ENCODE results near the gene STYXL1.

DNA sequence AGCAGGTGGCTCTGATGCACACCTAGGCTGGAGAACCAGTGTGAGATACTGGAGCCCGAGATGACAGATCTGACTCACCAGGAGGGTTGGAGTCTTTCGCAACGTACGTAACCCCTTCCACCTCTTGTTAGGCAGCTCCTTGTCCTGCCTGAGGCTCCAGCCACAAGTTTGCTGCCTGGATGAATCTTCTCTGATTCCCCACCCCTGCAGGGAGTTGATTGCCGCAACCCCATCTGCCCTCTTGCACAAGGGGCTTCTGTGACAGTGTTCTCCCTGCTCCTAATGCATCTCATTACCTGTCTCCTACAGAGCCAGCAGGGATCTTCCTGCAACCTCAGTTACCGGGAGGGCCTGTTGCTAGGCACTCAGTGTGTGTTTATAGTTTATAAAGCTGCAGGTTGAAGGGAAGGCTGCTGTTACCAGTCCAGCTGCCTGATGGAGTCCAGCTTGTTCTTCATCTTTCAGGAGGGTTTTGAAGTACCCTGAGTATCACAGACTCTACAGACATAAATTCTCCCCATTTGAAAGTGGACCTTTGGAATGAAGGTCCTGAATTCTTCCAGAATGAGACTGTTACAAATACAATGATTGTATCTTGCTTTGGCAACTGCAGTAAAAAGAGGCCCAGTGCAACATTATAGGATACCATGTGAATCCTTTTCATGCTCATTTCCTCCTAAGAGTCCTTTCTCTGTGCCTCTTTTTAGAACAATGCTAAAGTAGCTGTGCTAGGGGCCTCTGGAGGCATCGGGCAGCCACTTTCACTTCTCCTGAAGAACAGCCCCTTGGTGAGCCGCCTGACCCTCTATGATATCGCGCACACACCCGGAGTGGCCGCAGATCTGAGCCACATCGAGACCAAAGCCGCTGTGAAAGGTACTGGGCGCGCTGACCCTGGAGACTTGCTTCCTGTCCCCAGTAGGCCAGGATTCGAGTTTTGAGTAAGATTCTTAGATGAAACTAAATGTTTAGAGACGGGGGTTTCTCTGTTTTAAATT lies 6.6 kb upstream of the STYXL1 start:
- TF ChIP-seq, protein P1, sequence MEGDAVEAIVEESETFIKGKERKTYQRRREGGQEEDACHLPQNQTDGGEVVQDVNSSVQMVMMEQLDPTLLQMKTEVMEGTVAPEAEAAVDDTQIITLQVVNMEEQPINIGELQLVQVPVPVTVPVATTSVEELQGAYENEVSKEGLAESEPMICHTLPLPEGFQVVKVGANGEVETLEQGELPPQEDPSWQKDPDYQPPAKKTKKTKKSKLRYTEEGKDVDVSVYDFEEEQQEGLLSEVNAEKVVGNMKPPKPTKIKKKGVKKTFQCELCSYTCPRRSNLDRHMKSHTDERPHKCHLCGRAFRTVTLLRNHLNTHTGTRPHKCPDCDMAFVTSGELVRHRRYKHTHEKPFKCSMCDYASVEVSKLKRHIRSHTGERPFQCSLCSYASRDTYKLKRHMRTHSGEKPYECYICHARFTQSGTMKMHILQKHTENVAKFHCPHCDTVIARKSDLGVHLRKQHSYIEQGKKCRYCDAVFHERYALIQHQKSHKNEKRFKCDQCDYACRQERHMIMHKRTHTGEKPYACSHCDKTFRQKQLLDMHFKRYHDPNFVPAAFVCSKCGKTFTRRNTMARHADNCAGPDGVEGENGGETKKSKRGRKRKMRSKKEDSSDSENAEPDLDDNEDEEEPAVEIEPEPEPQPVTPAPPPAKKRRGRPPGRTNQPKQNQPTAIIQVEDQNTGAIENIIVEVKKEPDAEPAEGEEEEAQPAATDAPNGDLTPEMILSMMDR (IDR thresholded peaks at IDR 0.05): no peak
- TF ChIP-seq EP300 (IDR thresholded peaks at IDR 0.05): no peak
- no peak for TF ChIP-seq POLR2A (IDR thresholded peaks at IDR 0.05)

Measured in sigmoid colon (tissue), 4 donors.